GM12875 (cell line): ENCODE data around the gene FGD4.

Experiments used
- H3K4me3 ChIP-seq: one replicate; pipeline ENCODE4 v1.5.1; 2011; ENCODE audit warnings: low read depth, low read length, control low read depth
- CTCF ChIP-seq: IDR thresholded peaks from 2 replicates; pipeline ENCODE4 v1.5.1; 2011; ENCODE audit warnings: low read depth, mild to moderate bottlenecking, control low read depth, inconsistent platforms, low read length, moderate library complexity, borderline replicate concordance; ENCODE audit not compliant: insufficient read depth

The FGD4 gene

GRCh38 chr12:32476446-32476845 is 77.1 kb downstream of the FGD4 start:
- no peak overlapping the region for H3K4me3 ChIP-seq
- TF ChIP-seq CTCF, result no peak

DNA sequence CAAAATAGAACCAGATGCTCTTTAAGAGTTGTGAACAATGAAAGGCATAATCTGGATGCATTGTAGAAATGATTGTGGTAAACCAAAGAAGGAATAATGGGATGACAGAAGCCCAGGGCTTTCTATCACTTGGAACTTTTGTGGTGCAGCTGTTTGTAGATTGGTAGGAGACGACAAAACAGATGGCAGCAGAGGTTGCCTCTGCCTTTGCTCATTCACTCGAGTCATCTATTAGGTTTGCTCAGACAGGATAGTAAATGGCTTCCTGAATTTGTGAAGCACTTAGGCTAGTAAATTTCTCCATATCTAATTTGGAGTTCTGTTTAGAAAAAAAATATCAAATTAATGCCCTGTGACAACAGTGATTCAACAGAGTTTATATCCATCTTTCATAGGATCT is 78.4 kb downstream of the FGD4 start:
- no peak for TF ChIP-seq CTCF
- no peak overlapping the region for H3K4me3 ChIP-seq

DNA sequence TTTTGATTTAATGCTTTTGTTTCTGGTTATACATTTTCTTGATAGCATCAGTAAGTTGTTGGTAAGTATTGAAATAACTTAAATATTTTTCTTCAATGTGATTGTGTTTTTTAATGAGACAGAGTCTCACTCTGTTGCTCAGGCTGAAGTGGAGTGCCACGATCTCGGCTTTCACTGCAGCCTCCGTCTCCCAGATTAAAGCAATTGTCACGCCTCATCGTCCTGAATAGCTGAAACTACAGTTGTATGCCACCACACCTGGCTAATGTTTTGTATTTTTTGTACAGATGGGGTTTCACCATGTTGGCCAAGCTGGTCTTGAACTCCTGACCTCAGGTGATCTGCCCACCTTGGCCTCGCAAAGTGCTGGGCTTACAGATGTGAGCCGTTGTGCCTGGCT is 78.8 kb downstream of the FGD4 start:
- H3K4me3 ChIP-seq, result no peak overlapping the region

GRCh38 chr12:32478858-32479725 is 79.7 kb downstream of the FGD4 start:
- no peak for TF ChIP-seq CTCF
- no peak overlapping the region for H3K4me3 ChIP-seq

More for the DNA sequence above, 78.8 kb downstream of the FGD4 start:
- no peak for TF ChIP-seq CTCF

DNA sequence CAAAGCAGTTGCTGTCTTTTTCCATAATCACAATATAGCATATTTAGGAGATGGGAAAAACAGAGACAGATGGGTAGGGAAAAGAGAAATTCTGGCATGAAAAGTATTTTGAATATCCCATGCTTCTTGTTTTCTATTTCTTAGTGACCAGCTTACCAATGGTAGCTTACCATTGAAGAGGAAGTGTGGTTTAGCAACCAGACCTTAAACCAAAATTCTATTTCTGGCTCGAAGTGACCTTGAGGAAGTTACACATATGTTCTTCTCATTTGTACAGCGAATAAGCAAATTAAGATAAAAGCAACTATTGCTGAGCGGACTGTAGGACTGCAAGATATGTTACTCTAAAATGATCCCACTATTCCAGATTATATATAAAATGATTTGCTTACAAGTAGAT is 82.9 kb downstream of the FGD4 start:
- H3K4me3 ChIP-seq, result no peak overlapping the region
- TF ChIP-seq CTCF, result no peak

DNA sequence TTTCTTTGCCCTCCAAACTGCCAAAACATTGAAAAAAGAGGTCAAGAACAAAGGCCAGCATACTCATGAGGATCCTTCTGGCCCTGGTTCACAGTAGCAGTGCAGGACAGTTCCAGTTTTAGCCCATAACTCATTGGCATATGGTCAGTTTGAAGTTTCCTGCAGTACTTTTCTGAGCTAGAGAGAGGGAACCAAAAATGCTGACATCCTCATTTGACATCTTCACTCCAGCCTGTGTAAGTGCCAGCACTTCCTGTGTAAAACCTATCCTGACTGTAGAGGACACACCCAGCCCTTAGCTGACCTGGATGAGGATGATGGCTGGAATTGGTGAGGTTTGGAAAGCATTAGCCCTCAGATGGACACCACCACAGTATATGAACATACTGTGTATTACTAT is 84.1 kb downstream of the FGD4 start:
- no peak for TF ChIP-seq CTCF

DNA sequence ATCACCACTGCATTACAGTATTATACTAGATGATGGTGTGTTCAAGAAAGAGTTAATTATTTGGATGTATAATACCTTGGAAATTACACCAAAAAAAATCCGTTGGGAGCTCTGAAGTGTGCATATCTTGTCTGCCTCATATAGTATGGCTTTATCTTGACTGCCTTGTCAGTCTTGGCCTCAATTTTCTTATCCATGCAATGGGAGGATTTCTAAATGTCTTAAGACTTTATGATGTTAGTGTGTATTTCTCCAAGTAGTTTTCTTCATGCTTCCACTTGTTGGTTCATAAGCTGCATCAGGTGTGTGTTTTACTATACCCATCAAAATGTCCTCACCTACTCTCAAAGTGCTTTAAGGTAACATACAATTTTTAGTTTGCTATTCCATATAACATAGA is 84.6 kb downstream of the FGD4 start:
- H3K4me3 ChIP-seq, result no peak overlapping the region
- TF ChIP-seq CTCF, result no peak

More for the DNA sequence above, 84.1 kb downstream of the FGD4 start:
- no peak overlapping the region for H3K4me3 ChIP-seq
